Spleen (tissue), 7 donors: ENCODE results near the gene EDN2.

Source experiments
- POLR2A ChIP-seq, 3 donors: fragments of 450-650 bp; IDR thresholded peaks; one replicate each; pipeline ENCODE4 v1.5.1; 2017; ENCODE audit warnings: antibody characterized with exemption in 3 of 3, mild to moderate bottlenecking in 1 of 3
- POLR2AphosphoS5 ChIP-seq, 3 donors: sonication (generic); formaldehyde crosslinking; IDR thresholded peaks; one replicate each; pipeline ENCODE4 v1.5.1; 2017; ENCODE audit warnings: antibody characterized with exemption in 3 of 3
- TF ChIP-seq, protein P1 (sequence below), 11 experiments: fragments of 200-600 bp in 7 of 11; fragments of 450-650 bp in 4 of 11; sonication (generic) in 4 of 11; IDR thresholded peaks in 8 of 11; conservative IDR thresholded peaks in 3 of 11; 1 replicate in 7 of 11; 2 replicates in 4 of 11; pipeline versions ENCODE4 v1.4.0 to v1.8.0; 2016 to 2021; ENCODE audit warnings: antibody characterized with exemption in 11 of 11, inconsistent platforms in 4 of 11, mild to moderate bottlenecking in 1 of 11
- donor health status: DM: no; HTN: no; CAD: no; lungs with moderate emphysema.
- donor health status: DM: no; HTN: no; CAD: no.
- donor health status: DM: no; HTN: no; CAD: no.

GRCh38 chr1:41518471-41518870 lies 34.0 kb upstream of the EDN2 start:
- TF ChIP-seq, protein P1, sequence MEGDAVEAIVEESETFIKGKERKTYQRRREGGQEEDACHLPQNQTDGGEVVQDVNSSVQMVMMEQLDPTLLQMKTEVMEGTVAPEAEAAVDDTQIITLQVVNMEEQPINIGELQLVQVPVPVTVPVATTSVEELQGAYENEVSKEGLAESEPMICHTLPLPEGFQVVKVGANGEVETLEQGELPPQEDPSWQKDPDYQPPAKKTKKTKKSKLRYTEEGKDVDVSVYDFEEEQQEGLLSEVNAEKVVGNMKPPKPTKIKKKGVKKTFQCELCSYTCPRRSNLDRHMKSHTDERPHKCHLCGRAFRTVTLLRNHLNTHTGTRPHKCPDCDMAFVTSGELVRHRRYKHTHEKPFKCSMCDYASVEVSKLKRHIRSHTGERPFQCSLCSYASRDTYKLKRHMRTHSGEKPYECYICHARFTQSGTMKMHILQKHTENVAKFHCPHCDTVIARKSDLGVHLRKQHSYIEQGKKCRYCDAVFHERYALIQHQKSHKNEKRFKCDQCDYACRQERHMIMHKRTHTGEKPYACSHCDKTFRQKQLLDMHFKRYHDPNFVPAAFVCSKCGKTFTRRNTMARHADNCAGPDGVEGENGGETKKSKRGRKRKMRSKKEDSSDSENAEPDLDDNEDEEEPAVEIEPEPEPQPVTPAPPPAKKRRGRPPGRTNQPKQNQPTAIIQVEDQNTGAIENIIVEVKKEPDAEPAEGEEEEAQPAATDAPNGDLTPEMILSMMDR (IDR thresholded peaks at IDR 0.05 in 8 of 11, conservative IDR thresholded peaks at IDR 0.05 in 3 of 11): no peak
- no peak for TF ChIP-seq POLR2A (IDR thresholded peaks at IDR 0.05)
- no peak for TF ChIP-seq POLR2AphosphoS5 (IDR thresholded peaks at IDR 0.05)
